Upper lobe of left lung (tissue), 4 donors: ENCODE results near the gene SERPINA12.

ENCODE experiments used
- EP300 ChIP-seq, 4 donors: sonication (generic); formaldehyde crosslinking; IDR thresholded peaks; one replicate each; pipeline ENCODE4 v1.5.1; 2017; ENCODE audit warnings: antibody characterized with exemption in 4 of 4, control low read depth in 2 of 4
- POLR2AphosphoS5 ChIP-seq, 2 donors: sonication (generic); formaldehyde crosslinking; IDR thresholded peaks; one replicate each; pipeline ENCODE4 v1.5.1; 2017; ENCODE audit warnings: antibody characterized with exemption in 2 of 2
- TF ChIP-seq, protein P1 (sequence below), 6 experiments: fragments of 450-650 bp in 4 of 6; fragments of 200-600 bp in 2 of 6; sonication (generic) in 2 of 6; IDR thresholded peaks; one replicate each; pipeline ENCODE4 v1.5.1; 2016 to 2019; ENCODE audit warnings: antibody characterized with exemption in 6 of 6

DNA sequence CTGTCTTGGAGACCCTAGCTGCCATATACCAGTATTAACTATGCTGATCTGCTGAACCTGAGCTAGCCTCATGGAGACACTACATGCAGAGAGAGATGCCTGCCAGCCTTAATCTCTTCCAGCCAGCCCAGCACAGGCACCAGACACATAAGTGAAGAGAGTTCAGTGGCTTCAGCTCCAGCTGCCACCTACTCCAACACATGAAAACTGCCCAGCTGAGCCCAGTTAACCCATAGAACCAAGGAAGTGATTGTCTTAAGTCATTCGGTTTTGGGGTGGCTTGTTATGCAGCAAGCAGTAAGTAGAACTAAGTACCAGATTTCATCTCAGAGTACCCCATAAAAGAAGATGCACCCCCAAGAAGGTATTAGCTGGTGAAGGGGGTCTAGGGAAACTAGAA, 64.3 kb downstream of the SERPINA12 start:
- no peak for TF ChIP-seq POLR2AphosphoS5 (IDR thresholded peaks at IDR 0.05)
- TF ChIP-seq EP300 (IDR thresholded peaks at IDR 0.05): no peak
- TF ChIP-seq, protein P1, sequence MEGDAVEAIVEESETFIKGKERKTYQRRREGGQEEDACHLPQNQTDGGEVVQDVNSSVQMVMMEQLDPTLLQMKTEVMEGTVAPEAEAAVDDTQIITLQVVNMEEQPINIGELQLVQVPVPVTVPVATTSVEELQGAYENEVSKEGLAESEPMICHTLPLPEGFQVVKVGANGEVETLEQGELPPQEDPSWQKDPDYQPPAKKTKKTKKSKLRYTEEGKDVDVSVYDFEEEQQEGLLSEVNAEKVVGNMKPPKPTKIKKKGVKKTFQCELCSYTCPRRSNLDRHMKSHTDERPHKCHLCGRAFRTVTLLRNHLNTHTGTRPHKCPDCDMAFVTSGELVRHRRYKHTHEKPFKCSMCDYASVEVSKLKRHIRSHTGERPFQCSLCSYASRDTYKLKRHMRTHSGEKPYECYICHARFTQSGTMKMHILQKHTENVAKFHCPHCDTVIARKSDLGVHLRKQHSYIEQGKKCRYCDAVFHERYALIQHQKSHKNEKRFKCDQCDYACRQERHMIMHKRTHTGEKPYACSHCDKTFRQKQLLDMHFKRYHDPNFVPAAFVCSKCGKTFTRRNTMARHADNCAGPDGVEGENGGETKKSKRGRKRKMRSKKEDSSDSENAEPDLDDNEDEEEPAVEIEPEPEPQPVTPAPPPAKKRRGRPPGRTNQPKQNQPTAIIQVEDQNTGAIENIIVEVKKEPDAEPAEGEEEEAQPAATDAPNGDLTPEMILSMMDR (IDR thresholded peaks at IDR 0.05): no peak
